ENCODE results near the gene FTO.
A peak's percentile ranks its signal among the peaks of the same experiment; 100 is the strongest.

Gene FTO

DNA sequence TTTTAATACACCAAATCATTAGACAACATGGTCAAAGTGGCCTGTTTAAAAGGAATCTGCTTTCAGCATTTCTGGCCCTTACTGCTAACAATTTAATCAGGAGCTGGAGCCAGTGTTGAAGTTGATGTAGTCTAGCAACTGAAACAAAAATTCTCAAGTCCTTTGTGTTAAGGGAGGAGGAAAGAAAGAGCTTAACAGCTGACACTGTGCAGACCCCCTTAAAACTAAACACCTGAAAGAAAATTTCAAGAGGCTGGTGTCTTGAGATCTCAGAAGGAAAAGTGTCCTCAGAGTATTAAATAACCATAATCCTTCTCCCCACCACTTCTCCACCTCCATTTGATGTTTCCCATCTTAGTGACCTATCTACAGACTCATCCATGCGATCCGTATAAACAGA is 232.1 kb downstream of the FTO start:
- no peak for DNase-seq (ENCODE audit: low spot score)

DNA sequence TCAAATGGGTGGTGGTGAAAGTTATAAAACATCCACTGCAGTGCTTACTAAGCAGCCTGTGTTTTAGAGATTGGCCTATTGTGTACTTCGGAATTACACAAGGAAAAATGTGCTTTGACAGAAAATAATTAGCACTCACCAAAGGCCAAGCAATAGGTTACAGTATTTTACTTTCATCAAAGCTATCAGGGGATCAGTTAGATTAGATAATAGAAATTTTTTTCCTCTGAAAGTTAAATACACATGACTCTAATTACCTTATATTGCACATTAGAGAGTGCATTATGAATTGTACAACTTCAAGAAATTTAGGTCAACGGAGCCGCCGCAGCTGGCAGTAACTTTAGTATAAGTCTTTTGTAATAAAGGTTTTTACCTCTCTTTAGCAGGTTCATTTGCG is 232.6 kb downstream of the FTO start:
- no peak for DNase-seq (ENCODE audit: low spot score)

DNA sequence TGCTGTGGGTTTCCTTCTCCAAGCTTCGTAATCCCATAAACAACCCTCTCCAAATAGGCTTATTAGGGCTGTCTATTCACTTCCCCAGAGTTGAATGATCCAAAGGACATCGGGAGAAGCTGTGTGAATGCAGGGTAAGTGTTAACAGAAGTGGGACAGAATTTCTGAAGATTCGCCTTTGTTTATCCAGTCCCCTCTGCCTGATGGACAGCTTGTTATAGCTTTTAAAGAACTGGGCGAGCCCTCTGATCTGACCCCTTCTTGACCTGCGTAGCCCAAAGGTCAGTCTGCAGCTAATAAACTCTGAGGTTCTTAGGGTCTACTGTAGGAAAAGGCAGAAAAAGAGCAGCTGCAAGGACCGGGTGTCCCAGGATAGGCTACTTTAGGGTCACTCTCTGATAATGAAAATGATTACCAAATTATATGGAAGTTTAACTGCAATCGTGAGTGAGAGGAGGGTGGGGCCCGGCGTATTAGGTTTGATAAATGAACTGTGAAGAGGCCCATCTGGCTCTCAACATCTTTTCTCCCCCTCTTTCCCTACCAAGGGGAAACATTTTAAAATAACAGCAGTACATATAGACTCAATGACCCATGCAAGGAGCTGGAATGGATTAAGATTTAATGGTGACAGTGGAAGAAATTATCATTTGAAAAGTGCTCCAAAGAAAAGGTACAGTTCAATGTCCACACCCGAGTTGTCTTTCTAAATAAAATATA is 233.4 kb downstream of the FTO start:
- no peak for DNase-seq (ENCODE audit: low spot score)

DNA sequence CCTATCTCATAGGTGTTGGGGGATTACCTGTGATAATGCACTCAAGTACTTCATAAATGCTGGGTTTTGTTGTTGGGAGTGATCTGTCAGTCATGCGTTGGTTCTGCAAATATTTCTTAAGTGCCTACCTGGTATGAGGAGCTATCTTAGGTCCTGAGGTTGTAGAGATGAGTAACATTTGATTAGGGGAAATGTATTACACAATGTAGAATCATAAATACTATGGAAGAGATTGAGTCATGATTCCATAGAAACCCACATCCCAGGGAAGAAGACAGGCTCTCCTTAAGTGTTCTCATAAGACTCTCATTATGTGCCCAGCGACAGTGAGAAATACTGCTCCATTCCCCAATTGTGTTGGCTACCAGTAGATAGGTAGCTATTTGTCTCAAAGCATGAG is 240.1 kb downstream of the FTO start:
- DNase-seq (ENCODE audit: low spot score), result no peak

DNA sequence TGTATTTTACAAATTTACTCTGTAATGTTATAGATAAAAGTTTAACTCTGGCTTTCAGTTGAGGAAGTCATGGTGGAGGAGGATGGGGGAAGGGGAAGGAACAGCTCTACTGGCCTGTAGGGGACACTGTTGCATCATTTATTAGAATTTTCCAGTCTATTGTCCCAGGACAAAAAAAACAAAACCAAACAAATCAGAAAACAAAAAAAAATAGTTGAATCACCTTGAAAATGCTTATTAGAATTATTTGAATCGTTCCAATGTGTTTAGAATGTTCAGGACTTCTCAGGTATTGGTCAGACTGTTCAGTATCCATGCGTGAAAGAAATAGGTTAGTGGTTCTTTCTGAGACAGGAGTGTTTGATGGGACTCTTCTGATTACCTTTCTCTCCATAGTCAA is 242.0 kb downstream of the FTO start:
- peak; percentile 52 for DNase-seq (ENCODE audit: low spot score)

DNA sequence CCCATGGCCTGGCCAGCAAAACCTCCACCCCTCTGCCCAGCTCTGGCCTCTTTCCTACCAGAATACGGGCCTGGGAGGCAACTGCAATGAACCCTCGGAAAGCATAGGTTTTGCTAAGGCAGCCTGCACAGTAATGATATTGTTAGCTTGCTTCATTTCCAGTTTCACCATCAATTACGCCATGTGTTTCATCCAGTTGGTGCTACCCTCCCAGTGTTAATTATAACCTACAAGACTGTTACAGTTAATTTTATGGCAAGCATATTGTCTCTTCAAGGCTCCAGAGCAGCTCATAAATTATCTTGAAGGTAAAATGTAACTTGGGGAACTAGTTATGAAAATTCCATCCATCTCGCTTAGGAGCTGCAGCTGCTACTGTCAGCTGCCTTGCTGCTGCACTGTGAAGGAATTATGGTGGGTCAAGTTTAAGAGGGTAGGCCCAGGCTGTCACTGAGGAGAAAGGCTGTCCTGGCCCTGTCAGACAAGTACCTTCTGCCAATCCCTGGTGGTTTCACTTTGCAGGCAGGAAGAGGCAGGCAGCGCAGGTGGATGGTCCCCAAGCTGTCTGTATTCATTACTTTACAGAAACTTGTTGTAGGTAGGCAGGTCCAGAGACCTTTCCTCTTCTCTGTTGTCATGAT is 242.9 kb downstream of the FTO start:
- no peak for DNase-seq (ENCODE audit: low spot score)

DNA sequence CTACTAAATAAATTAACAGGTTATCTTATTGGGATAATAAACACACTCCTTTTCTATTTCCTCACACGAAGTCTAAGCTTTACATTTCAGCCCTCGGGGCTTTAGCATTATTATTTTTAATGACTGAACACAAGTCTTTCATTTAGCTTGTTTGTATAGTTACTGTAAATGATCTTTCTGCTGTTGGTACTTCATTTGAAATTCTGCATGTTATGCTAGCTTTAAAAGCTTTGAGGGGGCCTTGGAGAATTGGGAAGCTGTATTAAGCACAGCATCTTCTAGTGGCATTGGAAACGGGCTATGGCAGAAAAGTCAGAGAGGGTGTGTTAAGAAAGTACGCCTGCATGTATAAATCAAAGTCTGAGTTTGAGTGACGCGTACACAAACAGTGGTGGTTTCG is 243.7 kb downstream of the FTO start:
- DNase-seq (ENCODE audit: low spot score), result no peak

DNA sequence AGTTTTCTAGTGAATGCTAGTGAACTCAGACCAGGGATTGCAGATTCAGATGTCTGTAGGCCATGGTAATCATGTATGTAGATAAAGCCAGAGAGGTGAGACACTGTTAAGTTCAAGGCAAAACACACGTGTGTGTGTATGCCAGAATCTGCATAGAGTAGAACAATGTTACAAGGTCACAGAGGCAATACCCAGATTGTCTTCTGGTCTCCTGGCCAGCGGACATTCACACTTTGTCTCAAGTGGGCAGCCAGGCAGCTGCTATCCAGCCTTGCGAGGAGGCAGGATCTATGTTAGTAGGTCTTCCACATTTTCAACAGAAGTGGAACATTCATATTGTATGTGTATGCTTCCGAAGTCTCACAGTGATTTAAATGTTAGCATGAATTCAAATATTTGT is 244.4 kb downstream of the FTO start:
- DNase-seq (ENCODE audit: low spot score), result no peak

DNA sequence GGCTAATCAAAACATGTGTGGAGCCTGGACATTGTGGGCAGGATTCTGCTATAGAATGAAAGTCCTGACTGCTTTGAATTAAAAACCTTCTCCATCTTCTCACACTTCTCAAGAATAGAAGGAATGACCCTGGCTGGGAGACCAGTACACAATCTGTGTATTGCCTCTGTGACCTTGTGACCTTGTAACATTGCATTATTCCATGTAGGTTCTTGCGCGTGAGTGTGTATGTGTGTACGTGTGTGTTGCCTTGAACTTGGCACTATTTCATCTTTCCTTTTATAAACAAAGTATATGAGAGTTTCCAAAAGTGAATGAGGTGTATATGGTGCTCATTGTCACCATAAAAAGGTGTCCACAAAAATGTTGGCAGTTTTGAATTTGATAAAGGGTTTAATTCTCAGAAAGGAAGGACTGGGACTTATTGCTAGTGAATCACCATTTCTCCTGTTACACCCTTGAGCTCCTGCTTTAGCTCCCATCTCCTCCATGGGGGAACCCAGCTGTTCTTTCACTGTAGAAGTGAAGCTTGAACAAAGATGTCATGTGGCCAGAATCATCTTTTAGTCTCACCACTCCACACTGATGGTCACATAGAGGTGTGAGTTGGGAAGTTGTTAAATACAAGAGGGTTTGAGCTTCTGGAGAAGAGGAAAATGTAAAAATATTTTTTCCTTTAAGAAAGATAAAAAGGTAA is 244.9 kb downstream of the FTO start:
- DNase-seq (ENCODE audit: low spot score), result no peak

DNA sequence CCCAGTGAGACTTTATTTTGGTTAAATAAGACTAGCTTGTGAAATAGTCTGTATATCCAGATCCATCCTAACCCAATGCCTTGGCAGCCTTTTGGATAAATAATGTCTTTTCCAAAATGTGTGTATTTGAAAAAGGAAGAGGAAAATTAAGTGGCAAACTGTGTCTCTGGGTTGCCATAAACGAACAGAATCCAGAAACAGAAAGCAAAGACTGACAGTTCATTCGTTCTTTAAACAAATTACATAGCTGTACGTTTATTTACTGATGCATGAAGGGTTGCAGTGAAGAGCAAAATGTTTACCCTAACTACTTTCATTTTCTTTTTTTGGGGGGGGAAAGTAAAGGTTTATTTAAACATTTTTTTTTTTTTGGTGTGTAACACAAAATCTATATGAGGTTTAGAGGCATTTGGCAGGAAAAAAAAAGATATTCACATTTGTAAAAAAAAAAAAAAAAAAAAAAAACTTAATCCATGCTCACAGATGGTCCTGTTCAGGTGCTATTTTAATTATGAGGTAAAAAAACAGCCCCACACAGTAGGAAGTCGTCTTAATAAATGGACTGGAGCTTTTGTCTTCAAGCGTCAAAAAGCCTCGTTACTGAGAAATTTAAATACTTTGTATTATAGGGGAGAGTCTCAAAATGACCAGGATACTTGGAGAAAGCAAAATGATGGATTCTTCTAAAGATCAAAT is 245.9 kb downstream of the FTO start:
- DNase-seq (ENCODE audit: low spot score), result peak; percentile 18

DNA sequence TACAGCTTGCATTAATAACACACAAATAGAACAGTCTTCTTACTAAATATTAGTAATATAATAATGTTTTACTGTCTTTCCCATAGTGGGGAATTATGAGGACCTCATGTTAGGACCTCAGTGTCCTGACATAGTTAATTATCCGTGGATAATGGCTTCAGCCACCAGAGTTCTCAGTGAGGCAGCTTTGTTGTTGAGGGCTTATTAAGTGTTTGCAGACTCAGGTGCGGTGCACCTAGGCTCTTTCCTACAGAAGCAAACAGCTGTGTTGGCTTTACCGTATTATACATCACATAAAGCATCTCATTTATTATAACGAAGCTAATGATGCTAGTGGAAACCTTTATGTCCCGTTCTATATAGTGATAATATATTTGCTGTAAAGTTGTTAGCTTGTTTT is 246.7 kb downstream of the FTO start:
- no peak for DNase-seq (ENCODE audit: low spot score)

DNA sequence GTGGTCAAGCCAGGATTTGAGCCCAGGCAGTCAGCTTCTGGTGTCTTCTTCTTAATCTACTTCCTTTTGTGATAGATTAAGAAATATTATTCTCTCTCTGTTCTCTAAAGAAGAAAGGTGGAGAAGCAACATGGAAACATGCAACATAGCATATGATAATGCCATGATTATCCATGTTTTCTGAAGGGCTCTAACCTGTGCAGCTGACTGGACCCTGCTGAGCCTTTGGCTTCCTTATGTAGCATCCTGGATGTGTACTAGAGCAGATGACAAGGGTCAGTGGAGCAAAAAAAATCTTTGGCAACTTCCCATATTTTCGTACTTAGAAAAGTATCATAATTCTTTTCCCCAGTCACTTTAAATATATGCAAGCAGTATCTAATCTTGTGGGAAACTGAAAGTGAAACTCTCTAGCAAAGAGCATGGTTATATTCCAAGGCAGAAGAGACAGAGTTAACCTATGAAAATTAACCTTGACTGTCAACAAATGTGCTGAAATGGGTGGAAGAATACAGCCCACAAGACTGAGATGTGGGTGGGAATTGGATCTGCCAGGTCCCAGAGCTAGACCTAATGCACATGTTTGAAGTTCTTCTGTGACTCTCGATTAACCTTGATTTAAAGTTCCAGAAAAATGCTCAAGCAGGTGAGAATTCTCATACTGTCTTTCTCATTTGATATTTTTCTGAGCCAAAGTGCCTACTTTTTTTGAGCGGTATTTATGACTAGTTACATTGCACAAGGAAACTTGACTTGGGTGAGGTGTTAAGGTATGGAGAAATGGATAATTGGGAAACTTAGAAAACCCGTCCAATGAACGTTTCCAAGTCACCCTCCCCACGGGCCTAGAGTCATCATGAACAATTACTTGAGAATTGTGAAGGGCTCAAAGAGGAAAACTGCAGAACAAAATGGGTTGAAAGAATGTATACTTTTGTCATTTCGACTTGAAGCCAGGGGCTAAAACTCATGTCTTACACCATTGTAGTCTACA is 248.6 kb downstream of the FTO start:
- peak; percentile 28 for DNase-seq (ENCODE audit: low spot score)

DNA sequence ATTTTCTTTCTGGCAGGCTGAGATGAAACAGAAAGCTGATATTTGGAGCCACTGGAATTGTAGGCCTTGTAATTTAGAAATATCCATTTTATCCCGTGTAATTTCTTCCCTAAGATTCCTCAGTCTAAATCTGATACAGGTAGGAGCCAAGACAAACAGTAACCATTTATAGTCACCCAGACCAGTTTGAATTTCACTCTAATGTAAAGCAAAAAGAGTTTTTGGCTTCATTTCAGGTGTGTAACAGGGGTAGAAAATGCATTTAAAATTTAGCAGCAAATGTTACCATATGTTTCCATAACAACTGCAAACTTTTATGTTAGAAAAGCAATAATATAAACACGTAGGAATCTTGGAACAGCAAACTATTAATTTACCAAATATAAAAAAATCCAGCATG is 249.4 kb downstream of the FTO start:
- no peak for DNase-seq (ENCODE audit: low spot score)

DNA sequence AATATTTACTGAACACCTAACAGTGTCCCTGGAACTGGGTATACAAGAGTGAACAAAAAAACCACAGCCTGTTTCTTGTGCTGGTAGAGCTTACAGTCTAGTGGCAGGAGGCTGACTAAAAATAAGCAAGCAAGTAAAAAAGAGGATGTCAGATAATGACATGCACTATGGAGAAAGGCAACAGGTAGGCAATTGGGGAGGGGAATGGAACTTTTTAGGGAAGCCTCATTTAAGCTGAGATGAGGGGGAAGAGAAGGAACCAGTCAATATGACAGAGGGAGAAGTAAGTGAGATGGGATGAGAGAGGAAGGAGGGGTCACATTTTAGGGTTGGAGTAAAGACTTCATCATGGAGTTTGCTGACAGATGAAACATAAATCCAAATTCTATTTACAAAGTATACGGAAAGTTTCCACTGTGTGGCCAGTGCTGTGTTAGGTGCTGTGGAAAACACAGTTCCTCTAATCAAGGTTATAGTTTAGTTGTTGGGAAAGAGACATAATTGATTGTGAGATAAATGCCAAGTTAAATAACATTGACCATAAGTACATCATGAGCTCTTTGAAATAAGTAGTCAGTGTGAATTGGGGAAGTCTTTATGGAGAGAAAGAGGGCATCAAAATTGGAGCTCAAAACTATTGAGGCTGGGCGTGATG is 251.4 kb downstream of the FTO start:
- no peak for DNase-seq (ENCODE audit: low spot score)

DNA sequence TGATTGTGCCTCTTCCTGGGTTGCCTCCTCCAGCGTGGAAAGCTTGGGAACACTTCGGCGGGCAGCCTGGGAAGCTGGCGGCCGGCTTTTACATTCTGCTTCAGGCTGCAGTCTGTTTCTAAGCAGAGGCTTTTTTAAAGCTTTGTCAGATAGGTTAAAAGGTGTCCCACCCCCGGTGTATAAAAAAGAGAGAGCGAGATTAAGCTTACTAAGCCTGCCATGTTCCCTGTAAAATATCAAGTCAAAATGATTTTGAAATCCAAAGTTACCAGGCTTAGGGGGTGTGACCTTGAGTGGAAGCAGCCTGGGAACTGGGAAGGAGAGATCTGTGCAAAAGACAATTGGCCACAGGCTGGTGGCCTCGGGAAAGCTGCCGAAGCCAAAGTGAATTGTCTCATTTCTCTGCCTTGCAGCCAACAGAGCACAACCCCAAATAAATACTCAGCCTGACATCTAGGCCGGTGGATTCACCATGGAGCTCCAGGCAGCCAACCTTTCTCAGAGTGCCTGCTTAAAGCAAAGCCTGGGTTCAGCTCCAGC is 254.5 kb downstream of the FTO start:
- no peak for DNase-seq (ENCODE audit: low spot score)

DNA sequence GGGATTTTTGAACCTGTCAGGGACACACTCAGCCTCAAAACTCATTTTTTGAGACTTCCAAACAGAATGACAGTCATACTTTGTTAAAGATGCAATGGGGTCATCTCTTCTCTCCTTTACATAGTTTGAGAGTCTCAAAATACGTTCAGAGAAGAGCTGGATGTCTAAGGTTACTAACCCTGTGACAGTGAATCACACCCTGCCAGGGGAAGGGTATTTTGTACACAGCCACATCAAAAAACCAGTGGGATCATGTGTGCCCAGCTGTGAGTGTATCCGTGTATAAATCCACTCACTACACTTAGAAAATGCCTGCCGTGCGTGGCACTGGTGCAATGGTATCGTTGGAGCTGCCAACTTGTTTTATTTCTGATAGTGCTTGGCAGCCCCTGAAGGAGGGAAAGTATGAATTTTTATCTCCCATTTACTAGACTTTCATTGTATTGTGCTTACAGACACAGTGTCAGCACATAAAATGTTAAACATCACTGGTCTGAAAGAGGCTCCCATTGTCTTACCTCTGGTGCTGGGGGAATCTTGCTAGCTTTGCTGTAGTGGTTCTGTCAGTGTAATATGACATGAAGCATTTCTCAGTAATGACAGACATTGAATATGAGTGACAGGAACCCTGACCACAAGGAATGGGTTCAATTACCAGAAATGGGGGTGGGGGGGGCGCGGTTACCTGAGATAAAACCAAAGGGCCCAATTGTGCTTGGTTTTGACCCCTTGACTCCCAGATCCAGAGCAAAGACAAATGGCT is 256.3 kb downstream of the FTO start:
- no peak for DNase-seq (ENCODE audit: low spot score)

DNA sequence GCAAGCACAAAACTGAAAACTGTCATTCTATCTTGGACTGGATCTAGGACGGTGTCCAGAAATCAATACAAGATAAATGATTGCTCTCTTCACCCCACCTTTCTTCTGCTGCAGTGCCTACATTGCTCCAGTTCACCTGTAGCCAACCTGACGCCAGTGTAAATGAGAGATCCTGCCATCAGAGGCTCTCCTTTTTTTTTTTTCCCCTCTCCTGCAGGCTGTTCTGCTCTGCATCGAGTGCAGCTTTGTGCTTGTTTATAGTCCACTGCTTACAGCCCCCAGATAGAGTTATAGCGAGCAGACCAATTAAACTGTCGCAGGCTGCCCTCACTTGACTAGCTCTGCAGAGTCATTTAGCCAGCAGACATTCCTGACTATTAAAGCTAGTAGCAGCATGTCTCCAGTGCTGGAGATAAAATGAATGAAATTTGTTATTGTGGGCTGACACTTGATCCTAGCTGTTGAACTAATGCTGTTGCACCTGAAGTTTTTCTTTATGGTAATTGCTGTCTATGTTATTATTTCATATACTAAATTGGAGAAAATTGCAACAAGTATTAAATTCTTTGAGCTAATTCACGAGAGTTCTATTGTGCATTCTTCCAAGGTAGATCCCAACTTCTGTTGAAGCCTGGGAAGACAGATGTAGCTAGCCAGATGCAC is 257.1 kb downstream of the FTO start:
- DNase-seq (ENCODE audit: low spot score), result no peak

DNA sequence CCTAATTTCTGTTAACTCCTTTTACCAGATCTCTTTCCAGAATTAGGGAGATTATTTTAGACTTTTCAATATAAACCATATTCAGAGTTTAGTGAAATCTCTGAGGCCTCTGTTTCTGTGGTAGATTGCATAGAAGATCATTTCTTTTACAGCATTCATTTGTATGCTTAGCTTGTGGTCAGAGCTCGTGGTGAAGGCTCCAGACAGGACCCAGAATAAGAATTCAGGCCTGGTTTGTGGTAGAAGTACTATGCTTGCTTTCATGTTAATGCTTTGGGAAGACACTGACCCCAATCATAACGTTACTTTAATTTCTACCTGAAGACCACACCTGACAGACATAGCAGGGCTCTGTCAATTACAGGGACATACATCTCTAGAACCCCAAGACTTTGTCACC is 258.1 kb downstream of the FTO start:
- DNase-seq (ENCODE audit: low spot score), result no peak

DNA sequence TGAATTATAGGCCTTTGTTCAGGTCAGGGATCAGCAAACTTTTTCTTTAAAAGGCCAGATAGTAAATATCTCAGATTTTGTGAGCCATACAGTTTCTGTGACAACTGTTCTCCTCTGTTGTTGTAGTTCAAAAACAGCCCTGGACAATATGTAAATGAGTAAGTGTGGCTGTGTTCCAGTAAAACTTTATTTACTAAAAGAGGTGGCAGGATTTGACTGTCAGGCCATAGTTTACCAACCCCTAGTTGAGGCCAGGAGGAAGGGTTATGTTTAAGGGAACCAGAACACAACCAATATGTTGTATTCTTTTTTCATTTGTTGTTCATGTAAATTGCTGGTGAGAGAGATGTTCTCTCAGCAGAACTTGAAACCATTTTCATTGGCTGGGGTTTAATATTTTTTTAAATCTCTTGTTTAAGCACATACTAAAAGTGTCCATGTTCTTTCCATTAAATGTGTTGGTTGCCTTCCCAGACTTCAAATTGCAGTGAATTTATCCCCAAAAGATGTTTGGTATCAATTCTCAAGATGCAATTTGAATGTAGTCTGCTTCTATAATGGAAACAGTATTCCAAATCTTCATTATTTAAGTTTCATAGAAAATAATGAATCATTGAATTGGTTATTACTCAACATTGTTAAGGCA is 260.3 kb downstream of the FTO start:
- no peak for DNase-seq (ENCODE audit: low spot score)

All from NAMALWA (cell line).